CD8-positive, alpha-beta memory T cell (primary cell): ENCODE results near the gene ZNF300. TPM values are rescaled to one million over a fixed set of nuclear protein-coding genes. Genes with fewer than 3 reads are reported as not detected.

Source experiments
- CTCF ChIA-PET: fragments of 350-600 bp; sonication (Branson Sonifier 250); formaldehyde crosslinking; loops from one replicate; lab custom pipeline; 2021; ENCODE audit warnings: antibody characterized with exemption; lab: Charles Lee
- POLR2A ChIA-PET: fragments of 350-600 bp; sonication (Branson Sonifier 250); formaldehyde crosslinking; loops from one replicate; lab custom pipeline; 2021; ENCODE audit warnings: antibody characterized with exemption; lab: Charles Lee
- DNase-seq, 5 donors: peaks; one replicate each; pipeline versions ENCODE4 v3.0.0 to v3.0.0-alpha.2; 2020 to 2022; ENCODE audit warnings: mixed read lengths in 1 of 5
- H3K27ac ChIP-seq: one replicate; pipeline ENCODE4 v1.7.0; 2013; ENCODE audit warnings: low read depth, mild to moderate bottlenecking, low read length, moderate library complexity
- H3K27me3 ChIP-seq: 2 replicates; pipeline ENCODE4 v1.7.0; 2013; ENCODE audit warnings: low read length, mild to moderate bottlenecking; ENCODE audit not compliant: insufficient read depth, poor library complexity, severe bottlenecking
- H3K36me3 ChIP-seq: 2 replicates; pipeline ENCODE4 v1.7.0; 2013; ENCODE audit warnings: mild to moderate bottlenecking, low read length, moderate library complexity; ENCODE audit not compliant: insufficient read depth
- H3K4me1 ChIP-seq: 2 replicates; pipeline ENCODE4 v1.7.0; 2013; ENCODE audit warnings: mild to moderate bottlenecking, low read length, moderate library complexity; ENCODE audit not compliant: insufficient read depth
- H3K4me3 ChIP-seq: 2 replicates; pipeline ENCODE4 v1.7.0; 2013; ENCODE audit warnings: mild to moderate bottlenecking, low read length
- H3K9me3 ChIP-seq: 2 replicates; pipeline ENCODE4 v1.7.0; 2013; ENCODE audit warnings: mild to moderate bottlenecking, low read length
- H3K27ac Mint-ChIP-seq, 8 donors: one replicate each; pipeline ENCODE4 v1.8.0; 2020 to 2021; ENCODE audit warnings: mixed read lengths in 8 of 8, mild to moderate bottlenecking in 6 of 8, inconsistent platforms in 3 of 8, moderate library complexity in 3 of 8
- H3K27me3 Mint-ChIP-seq, 2 donors: one replicate each; pipeline ENCODE4 v1.8.0; 2020 to 2021; ENCODE audit warnings: mixed read lengths in 2 of 2, mild to moderate bottlenecking in 1 of 2, moderate library complexity in 1 of 2
- H3K36me3 Mint-ChIP-seq, 3 donors: one replicate each; pipeline ENCODE4 v1.8.0; 2020 to 2021; ENCODE audit warnings: mixed read lengths in 3 of 3, inconsistent platforms in 1 of 3, mild to moderate bottlenecking in 1 of 3
- H3K4me1 Mint-ChIP-seq, 3 donors: one replicate each; pipeline ENCODE4 v1.8.0; 2020 to 2021; ENCODE audit warnings: mixed read lengths in 3 of 3, inconsistent platforms in 1 of 3, mild to moderate bottlenecking in 1 of 3
- H3K4me3 Mint-ChIP-seq, 7 donors: one replicate each; pipeline ENCODE4 v1.8.0; 2020 to 2021; ENCODE audit warnings: mixed read lengths in 7 of 7, mild to moderate bottlenecking in 6 of 7, moderate library complexity in 4 of 7, inconsistent platforms in 2 of 7
- H3K9me3 Mint-ChIP-seq, 5 donors: one replicate each; pipeline ENCODE4 v1.8.0; 2020 to 2022; ENCODE audit warnings: mixed read lengths in 5 of 5, mild to moderate bottlenecking in 3 of 5, moderate library complexity in 2 of 5, inconsistent platforms in 1 of 5
- polyA plus RNA-seq: library from polyadenylated mRNA; unstranded; fragments of 300-500 nt; fragmentation: Illumina TruSeq; gene quantifications from one replicate; pipeline ENCODE4 v1.2.3, GENCODE V29; 2021
- total RNA-seq, 2 experiments: library from RNA; stranded (reverse); gene quantifications; one replicate each; pipeline ENCODE4 v1.2.3, GENCODE V29; 2021

Gene ZNF300
- under 1 TPM; 0.58 to 0.72 TPM for total RNA-seq
- 1.2 TPM for polyA plus RNA-seq

DNA sequence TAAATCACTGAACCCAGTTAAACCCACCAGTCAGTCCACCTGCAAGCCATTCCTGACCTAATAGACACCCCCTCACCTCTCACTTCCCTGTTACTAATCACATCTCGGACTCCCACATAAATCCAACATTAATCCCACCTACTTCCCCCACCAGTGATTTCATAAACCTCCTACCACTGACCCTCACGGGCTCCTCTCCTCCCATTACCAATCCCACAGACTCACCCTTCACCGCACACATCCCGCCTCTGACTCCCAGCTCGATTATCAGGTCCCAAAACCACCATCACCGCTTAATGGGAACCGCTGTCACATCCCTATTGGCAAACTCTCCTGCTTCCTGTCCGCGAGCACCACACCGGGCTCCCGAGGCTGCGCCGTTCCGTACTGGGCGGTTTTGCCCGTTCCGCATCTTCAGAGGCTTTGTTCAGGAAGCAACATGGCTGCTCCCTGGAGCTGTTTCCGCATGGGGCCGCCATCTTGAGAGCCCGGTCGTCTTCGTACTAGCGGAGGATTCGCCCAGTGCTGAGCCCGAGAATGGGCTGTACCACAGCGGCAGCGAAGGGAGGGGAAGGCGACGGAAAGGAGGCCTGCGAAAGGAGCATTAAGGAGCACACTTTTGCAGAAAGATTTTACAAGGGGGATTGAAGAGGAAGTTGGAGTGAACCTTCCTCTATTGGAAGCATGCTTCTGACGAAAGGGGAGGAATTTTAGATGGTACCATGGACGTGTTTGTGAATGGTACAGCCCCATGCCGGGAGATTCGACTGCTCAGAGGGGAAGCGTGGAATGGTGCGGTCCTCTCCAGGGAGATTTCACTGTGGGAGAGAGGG lies at the start of gene ZNF300:
ZNF300 (minus strand) TSS at position 502 of the 833 bp plus-strand sequence. CDS start 1,825 bp downstream, outside the sequence.
- POLR2A ChIA-PET = no interaction called here

GRCh38 chr5:150948539-150948938 lies 43.8 kb upstream of the ZNF300 start:
- no peak overlapping the region for H3K4me3 ChIP-seq
- H3K36me3 Mint-ChIP-seq = peaks cover 1 to 19% (median 6%) of the 10 kb centered on the region in 3 donors
- no peaks in the 10 kb centered on the region for H3K36me3 ChIP-seq
- no peaks in the 10 kb centered on the region for H3K4me1 Mint-ChIP-seq
- peaks cover 26 to 38% of the 10 kb centered on the region in 2 donors for H3K27me3 Mint-ChIP-seq
- H3K27ac Mint-ChIP-seq = no peak overlapping the region
- no peaks in the 10 kb centered on the region for H3K27me3 ChIP-seq
- ChIA-PET POLR2A (no interaction called here), CTCF (no interaction called here)
- H3K9me3 ChIP-seq = no peaks in the 10 kb centered on the region
- peaks cover 51 to 88% (median 76%) of the 10 kb centered on the region in 5 donors for H3K9me3 Mint-ChIP-seq
- no peak overlapping the region for H3K4me3 Mint-ChIP-seq
- H3K27ac ChIP-seq = no peak overlapping the region
- DNase-seq = no peak
- H3K4me1 ChIP-seq = no peaks in the 10 kb centered on the region

More for the DNA sequence above, at the start of gene ZNF300:
- no peaks in the 10 kb centered on the region for H3K9me3 ChIP-seq
- H3K27ac ChIP-seq = peak within 1 kb of the TSS; percentile 35
- Mint-ChIP-seq H3K27ac (peak within 1 kb of the TSS; percentile 59 to 93 (median 78)), H3K4me1 (peaks cover 0 to 4% (median 0%) of the 10 kb centered on the region in 3 donors), H3K27me3 (peaks cover 16 to 31% of the 10 kb centered on the region in 2 donors), H3K36me3 (peaks cover 13 to 42% (median 14%) of the 10 kb centered on the region in 3 donors), H3K4me3 (peak within 1 kb of the TSS; percentile 69 to 91 (median 85)), H3K9me3 (peaks cover 64 to 80% (median 70%) of the 10 kb centered on the region in 5 donors)
- peak in 4 of 5 donors; percentile 27 to 66 (median 54) for DNase-seq
- CTCF ChIA-PET = no interaction called here
- H3K27me3 ChIP-seq = no peaks in the 10 kb centered on the region
- no peaks in the 10 kb centered on the region for H3K36me3 ChIP-seq
- no peaks in the 10 kb centered on the region for H3K4me1 ChIP-seq
- peak within 1 kb of the TSS; percentile 53 for H3K4me3 ChIP-seq

DNA sequence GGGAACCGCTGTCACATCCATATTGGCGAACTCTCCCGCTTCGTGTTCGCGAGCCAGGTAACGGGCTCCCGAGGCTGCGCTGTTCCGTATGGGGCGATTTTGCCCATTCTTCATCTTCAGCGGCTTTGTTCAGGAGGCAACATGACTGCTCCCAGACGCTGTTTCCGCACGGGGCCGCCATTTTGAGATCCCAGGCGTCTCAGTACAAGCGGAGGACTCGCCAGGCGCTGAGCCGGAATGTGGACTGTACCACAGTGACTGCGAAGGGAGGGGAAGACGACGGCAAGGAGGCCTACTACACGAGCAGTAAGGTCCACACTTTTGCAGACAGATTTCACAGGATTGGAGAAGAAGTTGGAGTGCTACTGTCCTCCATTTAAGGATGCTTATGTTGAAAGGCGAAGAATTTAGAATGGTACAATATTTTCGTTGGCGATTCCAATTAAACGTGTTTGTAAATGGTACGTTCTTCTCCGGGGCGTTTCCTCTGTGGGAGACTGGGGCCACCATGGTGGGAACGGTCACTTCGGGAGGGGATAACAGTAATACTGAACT lies 41.6 kb upstream of the ZNF300 start:
- peaks cover 21 to 38% of the 10 kb centered on the region in 2 donors for H3K27me3 Mint-ChIP-seq
- Histone ChIP-seq H3K27me3 (no peaks in the 10 kb centered on the region), H3K9me3 (no peaks in the 10 kb centered on the region), H3K27ac (no peak overlapping the region), H3K4me3 (no peak overlapping the region), H3K36me3 (no peaks in the 10 kb centered on the region), H3K4me1 (no peaks in the 10 kb centered on the region)
- H3K27ac Mint-ChIP-seq = no peak overlapping the region
- peaks cover 37 to 73% (median 67%) of the 10 kb centered on the region in 5 donors for H3K9me3 Mint-ChIP-seq
- no peak overlapping the region for H3K4me3 Mint-ChIP-seq
- peaks cover 0 to 9% (median 6%) of the 10 kb centered on the region in 3 donors for H3K36me3 Mint-ChIP-seq
- CTCF ChIA-PET = no interaction called here
- no peak for DNase-seq
- H3K4me1 Mint-ChIP-seq = no peaks in the 10 kb centered on the region
- POLR2A ChIA-PET = no interaction called here

- Mint-ChIP-seq H3K27ac (no peak overlapping the region), H3K4me1 (no peaks in the 10 kb centered on the region), H3K36me3 (peaks cover 0 to 6% (median 5%) of the 10 kb centered on the region in 3 donors), H3K9me3 (peaks cover 32 to 69% (median 63%) of the 10 kb centered on the region in 5 donors), H3K4me3 (no peak overlapping the region), H3K27me3 (peaks cover 21 to 38% of the 10 kb centered on the region in 2 donors)
- Histone ChIP-seq H3K27ac (no peak overlapping the region), H3K9me3 (no peaks in the 10 kb centered on the region), H3K27me3 (no peaks in the 10 kb centered on the region), H3K4me3 (no peak overlapping the region), H3K4me1 (no peaks in the 10 kb centered on the region), H3K36me3 (no peaks in the 10 kb centered on the region)
- POLR2A ChIA-PET = no interaction called here
- CTCF ChIA-PET = no interaction called here
- no peak for DNase-seq
Measured at GRCh38 chr5:150945947-150946346, 41.2 kb upstream of the ZNF300 start.

- Histone ChIP-seq H3K27ac (no peak overlapping the region), H3K27me3 (no peaks in the 10 kb centered on the region), H3K36me3 (no peaks in the 10 kb centered on the region), H3K9me3 (no peaks in the 10 kb centered on the region), H3K4me3 (no peak overlapping the region), H3K4me1 (no peaks in the 10 kb centered on the region)
- ChIA-PET POLR2A (no interaction called here), CTCF (no interaction called here)
- Mint-ChIP-seq H3K9me3 (peaks cover 28 to 67% (median 60%) of the 10 kb centered on the region in 5 donors), H3K4me1 (no peaks in the 10 kb centered on the region), H3K27me3 (peaks cover 21 to 38% of the 10 kb centered on the region in 2 donors), H3K27ac (no peak overlapping the region), H3K4me3 (no peak overlapping the region), H3K36me3 (peaks cover 0 to 6% (median under 1%) of the 10 kb centered on the region in 3 donors)
- no peak for DNase-seq
Measured at GRCh38 chr5:150945486-150945885, 40.7 kb upstream of the ZNF300 start.

DNA sequence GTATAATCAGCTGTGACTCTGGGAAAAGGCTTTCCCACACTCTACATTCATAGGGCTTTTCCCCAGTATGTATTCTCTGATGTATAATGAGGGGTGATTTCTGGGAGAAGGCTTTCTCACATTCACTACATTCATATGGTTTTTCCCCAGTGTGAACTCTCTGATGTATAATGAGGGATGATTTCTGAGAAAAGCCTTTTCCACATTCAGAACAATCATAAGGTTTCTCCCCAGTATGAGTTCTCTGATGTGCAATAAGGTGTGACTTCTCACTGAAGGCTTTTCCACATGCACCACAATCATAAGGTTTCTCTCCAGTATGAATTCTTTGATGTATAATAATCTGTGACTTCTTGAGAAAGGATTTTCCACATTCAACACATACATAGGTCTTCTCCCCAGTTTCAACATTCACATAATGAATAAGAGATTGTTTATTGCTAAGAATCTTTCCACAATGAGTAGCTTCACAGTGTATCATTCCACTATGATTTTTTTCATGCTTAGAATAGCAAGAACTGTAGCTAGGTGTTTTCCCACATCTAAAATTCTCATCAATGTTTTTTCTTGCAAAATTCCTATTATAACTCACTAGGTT lies 26.7 kb upstream of the ZNF300 start:
- peaks cover 37% of the 10 kb centered on the region for H3K9me3 ChIP-seq
- no peak overlapping the region for H3K4me3 Mint-ChIP-seq
- no peak overlapping the region for H3K27ac ChIP-seq
- DNase-seq = no peak
- H3K4me1 Mint-ChIP-seq = no peaks in the 10 kb centered on the region
- no peak overlapping the region for H3K4me3 ChIP-seq
- H3K4me1 ChIP-seq = no peaks in the 10 kb centered on the region
- H3K36me3 ChIP-seq = no peaks in the 10 kb centered on the region
- H3K27ac Mint-ChIP-seq = no peak overlapping the region
- H3K9me3 Mint-ChIP-seq = peaks cover 56 to 91% (median 83%) of the 10 kb centered on the region in 5 donors
- H3K27me3 ChIP-seq = no peaks in the 10 kb centered on the region
- H3K36me3 Mint-ChIP-seq = peaks cover 7 to 21% (median 7%) of the 10 kb centered on the region in 3 donors
- H3K27me3 Mint-ChIP-seq = peaks cover 0 to 9% of the 10 kb centered on the region in 2 donors
- POLR2A ChIA-PET = no interaction called here
- CTCF ChIA-PET = no interaction called here

GRCh38 chr5:150918613-150919012 lies 13.8 kb upstream of the ZNF300 start:
- Histone ChIP-seq H3K4me3 (no peak overlapping the region), H3K27ac (no peak overlapping the region), H3K9me3 (no peaks in the 10 kb centered on the region), H3K27me3 (no peaks in the 10 kb centered on the region), H3K4me1 (no peaks in the 10 kb centered on the region), H3K36me3 (no peaks in the 10 kb centered on the region)
- Mint-ChIP-seq H3K27me3 (peaks cover 4 to 36% of the 10 kb centered on the region in 2 donors), H3K4me3 (no peak overlapping the region), H3K36me3 (peaks cover 0 to 9% (median 0%) of the 10 kb centered on the region in 3 donors), H3K4me1 (no peaks in the 10 kb centered on the region), H3K9me3 (peaks cover 34 to 63% (median 53%) of the 10 kb centered on the region in 5 donors), H3K27ac (no peak overlapping the region)
- ChIA-PET POLR2A (no interaction called here), CTCF (no interaction called here)
- DNase-seq = no peak
